Posterior vena cava (tissue), 2 donors: ENCODE data around the gene SPINK8. TPM values are rescaled to one million over a fixed set of nuclear protein-coding genes. Genes with fewer than 3 reads are reported as not detected.
"Not testable (repeated sequence)": the region's sequence is repeated elsewhere in the genome, so short reads cannot be mapped to it uniquely, and the experiment has no call there.

Experiments used
- DNase-seq: peaks from one replicate; pipeline ENCODE4 v3.0.0-alpha.2; 2020; ENCODE audit warnings: low spot score
- intact Hi-C, 2 donors: fragments of 100-400 bp; cut with DNase I; formaldehyde crosslinking; loops; one replicate each; pipeline versions ENCODE4 v1.14.1 to v1.14.2; 2022 to 2023
- total RNA-seq, 2 donors: library from RNA; stranded (reverse); fragmentation: NEBNext Ultra II Directional; extraction: Animal tissue kit (Norgen Biotek cat#: 25700); gene quantifications; one replicate each; pipeline ENCODE4 v1.2.1, GENCODE V29; 2021
- donor health status: DM: yes; HTN: yes; CAD: no.
- donor health status: DM: yes; HTN: yes; CAD: no.

The SPINK8 gene
- total RNA-seq, 2 donors from 2014 or later = not detected

GRCh38 chr3:48286308-48286707 lies 47.2 kb downstream of the SPINK8 start:
- intact Hi-C loops = no loop called here
- DNase-seq = no peak

- no peak for DNase-seq
- intact Hi-C loops = no loop called here
These were observed 47.8 kb downstream of the SPINK8 start for GRCh38 chr3:48285675-48286074.

GRCh38 chr3:48285132-48285531 lies 48.3 kb downstream of the SPINK8 start:
- intact Hi-C loops = no loop called here
- DNase-seq = no peak

GRCh38 chr3:48280881-48281280 lies 52.6 kb downstream of the SPINK8 start:
- no peak for DNase-seq
- intact Hi-C loops = no loop called here

GRCh38 chr3:48278884-48279559 lies 54.4 kb downstream of the SPINK8 start:
- intact Hi-C loops = loop anchor here (5.0 to 10.0 kb wide), 2 partner anchors 266 to 1973 kb away; no protein-coding TSS in a partner anchor
- no peak for DNase-seq

GRCh38 chr3:48276911-48277641 lies 56.4 kb downstream of the SPINK8 start:
- intact Hi-C loops = loop anchor here (5.0 to 10.0 kb wide), 2 partner anchors 268 to 1975 kb away; no protein-coding TSS in a partner anchor
- DNase-seq = no peak

- intact Hi-C loops = loop anchor here (5.0 to 10.0 kb wide), 2 partner anchors 269 to 1977 kb away; no protein-coding TSS in a partner anchor
These were observed 58.0 kb downstream of the SPINK8 start for GRCh38 chr3:48275287-48276027.

GRCh38 chr3:48274452-48274851 lies 59.0 kb downstream of the SPINK8 start:
- intact Hi-C loops = loop anchor here (5.0 to 10.0 kb wide), 2 partner anchors 163 to 270 kb away; no protein-coding TSS in a partner anchor

More at GRCh38 chr3:48275287-48276027, 58.0 kb downstream of the SPINK8 start:
- no peak for DNase-seq

GRCh38 chr3:48273594-48274211 lies 59.8 kb downstream of the SPINK8 start:
- no peak for DNase-seq
- intact Hi-C loops = loop anchor here (5.0 to 10.0 kb wide), 2 partner anchors 164 to 271 kb away; no protein-coding TSS in a partner anchor

More at GRCh38 chr3:48274452-48274851, 59.0 kb downstream of the SPINK8 start:
- no peak for DNase-seq

- intact Hi-C loops = loop anchor here (5.0 to 10.0 kb wide), 2 partner anchors 165 to 273 kb away; no protein-coding TSS in a partner anchor
- no peak for DNase-seq
These were observed 61.5 kb downstream of the SPINK8 start for GRCh38 chr3:48271763-48272498.

GRCh38 chr3:48271223-48271622 lies 62.2 kb downstream of the SPINK8 start:
- intact Hi-C loops = loop anchor here (5.0 to 10.0 kb wide), 2 partner anchors 166 to 274 kb away; no protein-coding TSS in a partner anchor
- DNase-seq = not testable (repeated sequence)

- DNase-seq = no peak
- intact Hi-C loops = loop anchor here (5.0 to 10.0 kb wide), 2 partner anchors 167 to 274 kb away; no protein-coding TSS in a partner anchor
These were observed 63.2 kb downstream of the SPINK8 start for GRCh38 chr3:48270306-48270705.

GRCh38 chr3:48269592-48269991 lies 63.9 kb downstream of the SPINK8 start:
- DNase-seq = no peak
- intact Hi-C loops = no loop called here

GRCh38 chr3:48268936-48269561 lies 64.4 kb downstream of the SPINK8 start:
- intact Hi-C loops = no loop called here
- no peak for DNase-seq

- DNase-seq = no peak
- intact Hi-C loops = no loop called here
These were observed 65.0 kb downstream of the SPINK8 start for GRCh38 chr3:48268381-48268935.

GRCh38 chr3:48267782-48268181 lies 65.7 kb downstream of the SPINK8 start:
- intact Hi-C loops = no loop called here

GRCh38 chr3:48258530-48258929 lies 74.9 kb downstream of the SPINK8 start:
- DNase-seq = no peak
- intact Hi-C loops = no loop called here

More at GRCh38 chr3:48267782-48268181, 65.7 kb downstream of the SPINK8 start:
- no peak for DNase-seq
